Measurements from ENCODE around the gene ARHGAP28.

ARHGAP28 gene

DNA sequence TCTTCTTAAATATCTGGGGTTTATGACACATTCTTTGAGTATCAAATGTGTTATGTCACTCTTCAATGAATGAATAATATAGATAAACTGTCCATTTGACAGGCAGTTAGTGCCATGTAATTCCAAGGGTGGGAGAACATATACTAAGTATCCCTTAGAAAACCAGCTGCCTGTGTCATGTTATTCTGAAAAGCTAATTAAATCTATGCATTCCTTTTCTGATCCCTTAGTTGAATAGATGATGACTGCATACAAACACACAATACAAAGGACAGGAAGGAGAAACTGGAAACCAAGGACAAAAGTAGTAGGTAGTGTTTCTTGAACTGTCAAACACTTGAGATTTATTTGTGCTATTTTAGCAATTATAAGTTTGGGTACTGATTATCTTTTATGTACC, 8.3 kb downstream of the ARHGAP28 start:
- no peak overlapping the region for H3K4me3 ChIP-seq (ENCODE audit: low read depth, low read length)
- TF ChIP-seq, protein P1, sequence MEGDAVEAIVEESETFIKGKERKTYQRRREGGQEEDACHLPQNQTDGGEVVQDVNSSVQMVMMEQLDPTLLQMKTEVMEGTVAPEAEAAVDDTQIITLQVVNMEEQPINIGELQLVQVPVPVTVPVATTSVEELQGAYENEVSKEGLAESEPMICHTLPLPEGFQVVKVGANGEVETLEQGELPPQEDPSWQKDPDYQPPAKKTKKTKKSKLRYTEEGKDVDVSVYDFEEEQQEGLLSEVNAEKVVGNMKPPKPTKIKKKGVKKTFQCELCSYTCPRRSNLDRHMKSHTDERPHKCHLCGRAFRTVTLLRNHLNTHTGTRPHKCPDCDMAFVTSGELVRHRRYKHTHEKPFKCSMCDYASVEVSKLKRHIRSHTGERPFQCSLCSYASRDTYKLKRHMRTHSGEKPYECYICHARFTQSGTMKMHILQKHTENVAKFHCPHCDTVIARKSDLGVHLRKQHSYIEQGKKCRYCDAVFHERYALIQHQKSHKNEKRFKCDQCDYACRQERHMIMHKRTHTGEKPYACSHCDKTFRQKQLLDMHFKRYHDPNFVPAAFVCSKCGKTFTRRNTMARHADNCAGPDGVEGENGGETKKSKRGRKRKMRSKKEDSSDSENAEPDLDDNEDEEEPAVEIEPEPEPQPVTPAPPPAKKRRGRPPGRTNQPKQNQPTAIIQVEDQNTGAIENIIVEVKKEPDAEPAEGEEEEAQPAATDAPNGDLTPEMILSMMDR (IDR thresholded peaks at IDR 0.05; ENCODE audit: low read depth, low read length): no peak
- no peaks in the 10 kb centered on the region for H3K36me3 ChIP-seq
- no peak for DNase-seq
- H3K27me3 ChIP-seq (ENCODE audit: insufficient read depth, low read depth, severe bottlenecking): no peaks in the 10 kb centered on the region
- no peak overlapping the region for H3K27ac ChIP-seq
- H3K9me3 ChIP-seq (ENCODE audit: severe bottlenecking): no peaks in the 10 kb centered on the region

DNA sequence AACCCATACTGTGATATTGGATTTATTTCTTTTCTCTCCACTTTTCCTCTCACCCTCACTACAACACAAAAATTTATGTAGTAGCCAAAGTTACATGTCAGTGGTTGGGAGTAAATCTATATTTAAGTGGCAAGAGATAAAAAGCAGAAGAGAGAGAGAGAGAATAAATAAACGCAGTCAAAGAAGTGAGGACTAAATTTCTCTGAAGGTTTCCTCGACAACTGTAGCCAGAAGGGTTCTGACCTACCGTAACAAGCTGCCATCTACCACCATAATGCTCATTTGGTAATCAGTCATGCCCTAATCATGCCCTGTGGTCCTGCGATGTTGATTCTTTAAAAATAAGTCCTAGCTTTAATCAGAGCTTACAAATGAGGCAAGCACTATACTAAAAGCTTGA, 9.1 kb downstream of the ARHGAP28 start:
- TF ChIP-seq, protein P1 (IDR thresholded peaks at IDR 0.05; ENCODE audit: low read depth, low read length): no peak
- no peak for DNase-seq
- no peak overlapping the region for H3K27ac ChIP-seq
- no peaks in the 10 kb centered on the region for H3K9me3 ChIP-seq (ENCODE audit: severe bottlenecking)
- no peaks in the 10 kb centered on the region for H3K36me3 ChIP-seq
- H3K27me3 ChIP-seq (ENCODE audit: insufficient read depth, low read depth, severe bottlenecking): no peaks in the 10 kb centered on the region
- H3K4me3 ChIP-seq (ENCODE audit: low read depth, low read length): no peak overlapping the region

- H3K27me3 ChIP-seq (ENCODE audit: insufficient read depth, low read depth, severe bottlenecking): no peaks in the 10 kb centered on the region
- TF ChIP-seq, protein P1 (IDR thresholded peaks at IDR 0.05; ENCODE audit: low read depth, low read length): no peak
- no peak for DNase-seq
- no peak overlapping the region for H3K4me3 ChIP-seq (ENCODE audit: low read depth, low read length)
- no peak overlapping the region for H3K27ac ChIP-seq
- no peaks in the 10 kb centered on the region for H3K36me3 ChIP-seq
- H3K9me3 ChIP-seq (ENCODE audit: severe bottlenecking): no peaks in the 10 kb centered on the region
Observed at GRCh38 chr18:6741232-6741663, 11.7 kb downstream of the ARHGAP28 start.

GRCh38 chr18:6741786-6742185, 12.3 kb downstream of the ARHGAP28 start:
- no peak overlapping the region for H3K27ac ChIP-seq
- TF ChIP-seq, protein P1 (IDR thresholded peaks at IDR 0.05; ENCODE audit: low read depth, low read length): no peak
- no peak for DNase-seq
- no peaks in the 10 kb centered on the region for H3K27me3 ChIP-seq (ENCODE audit: insufficient read depth, low read depth, severe bottlenecking)
- H3K36me3 ChIP-seq: no peaks in the 10 kb centered on the region
- H3K4me3 ChIP-seq (ENCODE audit: low read depth, low read length): no peak overlapping the region
- H3K9me3 ChIP-seq (ENCODE audit: severe bottlenecking): no peaks in the 10 kb centered on the region

- Histone ChIP-seq H3K9me3 (ENCODE audit: severe bottlenecking) (no peaks in the 10 kb centered on the region), H3K27ac (no peak overlapping the region), H3K27me3 (ENCODE audit: insufficient read depth, low read depth, severe bottlenecking) (no peaks in the 10 kb centered on the region), H3K4me3 (ENCODE audit: low read depth, low read length) (no peak overlapping the region), H3K36me3 (no peaks in the 10 kb centered on the region)
- DNase-seq: no peak
- TF ChIP-seq, protein P1 (IDR thresholded peaks at IDR 0.05; ENCODE audit: low read depth, low read length): no peak
Observed at GRCh38 chr18:6743999-6744398, 14.5 kb downstream of the ARHGAP28 start.

GRCh38 chr18:6744816-6745455, 15.4 kb downstream of the ARHGAP28 start:
- no peak for DNase-seq
- Histone ChIP-seq H3K27me3 (ENCODE audit: insufficient read depth, low read depth, severe bottlenecking) (no peaks in the 10 kb centered on the region), H3K9me3 (ENCODE audit: severe bottlenecking) (no peaks in the 10 kb centered on the region), H3K36me3 (no peaks in the 10 kb centered on the region), H3K4me3 (ENCODE audit: low read depth, low read length) (no peak overlapping the region), H3K27ac (no peak overlapping the region)
- TF ChIP-seq, protein P1 (IDR thresholded peaks at IDR 0.05; ENCODE audit: low read depth, low read length): no peak

All from WERI-Rb-1 (cell line).